Measurements from ENCODE around the gene SF1. TPM values are rescaled to one million over a fixed set of nuclear protein-coding genes. Genes with fewer than 3 reads are reported as not detected.
A peak's percentile ranks its signal among the peaks of the same experiment; 100 is the strongest.
"Not testable (repeated sequence)": the region's sequence is repeated elsewhere in the genome, so short reads cannot be mapped to it uniquely, and the experiment has no call there.

The SF1 gene, protein sequence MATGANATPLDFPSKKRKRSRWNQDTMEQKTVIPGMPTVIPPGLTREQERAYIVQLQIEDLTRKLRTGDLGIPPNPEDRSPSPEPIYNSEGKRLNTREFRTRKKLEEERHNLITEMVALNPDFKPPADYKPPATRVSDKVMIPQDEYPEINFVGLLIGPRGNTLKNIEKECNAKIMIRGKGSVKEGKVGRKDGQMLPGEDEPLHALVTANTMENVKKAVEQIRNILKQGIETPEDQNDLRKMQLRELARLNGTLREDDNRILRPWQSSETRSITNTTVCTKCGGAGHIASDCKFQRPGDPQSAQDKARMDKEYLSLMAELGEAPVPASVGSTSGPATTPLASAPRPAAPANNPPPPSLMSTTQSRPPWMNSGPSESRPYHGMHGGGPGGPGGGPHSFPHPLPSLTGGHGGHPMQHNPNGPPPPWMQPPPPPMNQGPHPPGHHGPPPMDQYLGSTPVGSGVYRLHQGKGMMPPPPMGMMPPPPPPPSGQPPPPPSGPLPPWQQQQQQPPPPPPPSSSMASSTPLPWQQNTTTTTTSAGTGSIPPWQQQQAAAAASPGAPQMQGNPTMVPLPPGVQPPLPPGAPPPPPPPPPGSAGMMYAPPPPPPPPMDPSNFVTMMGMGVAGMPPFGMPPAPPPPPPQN
- total RNA-seq: 95.3 and 95.9 TPM in 2 replicates

DNA sequence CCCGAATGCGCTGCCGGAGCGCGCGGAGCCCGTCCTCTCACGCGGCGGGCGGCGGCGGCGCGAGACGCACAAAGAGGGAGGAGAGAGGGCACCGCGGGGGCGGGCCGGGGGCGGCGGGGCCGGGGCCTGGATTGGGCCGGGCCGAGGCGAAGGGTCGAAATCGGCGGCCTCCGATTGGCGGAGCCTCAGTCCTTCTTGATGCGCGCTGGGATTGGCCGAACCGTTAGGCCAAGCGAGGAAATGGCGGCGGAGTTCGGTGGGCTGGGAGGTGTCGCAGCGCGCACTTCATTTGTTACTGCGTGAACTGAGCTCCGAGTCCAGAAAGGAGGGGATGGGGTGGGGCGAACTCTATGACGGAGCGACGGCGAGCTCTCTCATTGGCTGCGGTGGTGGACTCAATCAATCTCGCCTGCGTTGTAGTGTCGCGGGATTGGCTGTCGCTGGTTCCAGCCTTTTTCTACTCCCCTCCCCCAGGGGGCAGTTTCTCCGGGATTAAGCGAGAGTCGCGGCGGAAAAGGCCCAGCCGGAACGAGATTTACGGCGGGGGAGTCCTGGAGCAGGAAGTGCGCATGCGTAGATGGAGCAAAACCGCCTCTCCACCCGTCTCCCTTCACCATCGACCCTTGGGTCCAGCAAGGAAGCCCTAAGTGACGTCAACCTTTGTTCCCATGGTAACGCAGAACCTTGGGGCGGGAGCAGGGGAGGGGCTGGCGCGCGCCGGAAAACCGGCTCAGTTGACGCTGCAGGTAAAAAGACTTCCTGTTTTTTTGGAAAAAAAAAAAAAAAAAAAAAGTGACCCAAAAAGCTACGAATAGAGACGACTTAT is at the start of gene SF1:
TSS of gene SF1 (minus strand) at position 70 of the 826 bp plus-strand sequence. CDS start 150 bp downstream, outside the sequence.
- TF ChIP-seq, protein P1, sequence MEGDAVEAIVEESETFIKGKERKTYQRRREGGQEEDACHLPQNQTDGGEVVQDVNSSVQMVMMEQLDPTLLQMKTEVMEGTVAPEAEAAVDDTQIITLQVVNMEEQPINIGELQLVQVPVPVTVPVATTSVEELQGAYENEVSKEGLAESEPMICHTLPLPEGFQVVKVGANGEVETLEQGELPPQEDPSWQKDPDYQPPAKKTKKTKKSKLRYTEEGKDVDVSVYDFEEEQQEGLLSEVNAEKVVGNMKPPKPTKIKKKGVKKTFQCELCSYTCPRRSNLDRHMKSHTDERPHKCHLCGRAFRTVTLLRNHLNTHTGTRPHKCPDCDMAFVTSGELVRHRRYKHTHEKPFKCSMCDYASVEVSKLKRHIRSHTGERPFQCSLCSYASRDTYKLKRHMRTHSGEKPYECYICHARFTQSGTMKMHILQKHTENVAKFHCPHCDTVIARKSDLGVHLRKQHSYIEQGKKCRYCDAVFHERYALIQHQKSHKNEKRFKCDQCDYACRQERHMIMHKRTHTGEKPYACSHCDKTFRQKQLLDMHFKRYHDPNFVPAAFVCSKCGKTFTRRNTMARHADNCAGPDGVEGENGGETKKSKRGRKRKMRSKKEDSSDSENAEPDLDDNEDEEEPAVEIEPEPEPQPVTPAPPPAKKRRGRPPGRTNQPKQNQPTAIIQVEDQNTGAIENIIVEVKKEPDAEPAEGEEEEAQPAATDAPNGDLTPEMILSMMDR (IDR thresholded peaks at IDR 0.05; ENCODE audit: insufficient read depth, low read depth, low read length): no peak
- H3K4me3 ChIP-seq (ENCODE audit: low read depth, low read length): peak within 1 kb of the TSS; percentile 88
- DNase-seq (ENCODE audit: low read depth): peak; percentile 100

DNA sequence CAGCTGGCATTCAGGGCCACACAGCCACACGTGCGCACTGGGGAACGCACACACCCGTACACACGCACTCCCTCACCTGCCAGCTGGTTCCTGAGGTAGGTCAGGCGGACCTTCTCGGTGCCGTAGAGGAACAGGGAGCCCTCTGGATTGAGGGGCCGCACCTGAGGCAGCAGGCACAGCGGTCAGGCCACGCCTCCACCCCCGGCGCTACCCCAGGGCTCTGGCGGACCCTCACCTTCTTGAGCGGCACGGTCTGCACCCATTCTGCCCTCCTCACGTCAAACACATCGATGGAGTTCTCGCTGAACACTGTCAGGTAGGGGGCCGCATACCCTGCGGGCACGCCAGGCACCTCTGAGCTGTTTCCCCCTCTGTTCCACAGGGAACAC is 49.1 kb upstream of the SF1 start:
- H3K4me3 ChIP-seq (ENCODE audit: low read depth, low read length): no peak overlapping the region
- TF ChIP-seq, protein P1 (IDR thresholded peaks at IDR 0.05; ENCODE audit: insufficient read depth, low read depth, low read length): no peak
- no peak for DNase-seq (ENCODE audit: low read depth)

DNA sequence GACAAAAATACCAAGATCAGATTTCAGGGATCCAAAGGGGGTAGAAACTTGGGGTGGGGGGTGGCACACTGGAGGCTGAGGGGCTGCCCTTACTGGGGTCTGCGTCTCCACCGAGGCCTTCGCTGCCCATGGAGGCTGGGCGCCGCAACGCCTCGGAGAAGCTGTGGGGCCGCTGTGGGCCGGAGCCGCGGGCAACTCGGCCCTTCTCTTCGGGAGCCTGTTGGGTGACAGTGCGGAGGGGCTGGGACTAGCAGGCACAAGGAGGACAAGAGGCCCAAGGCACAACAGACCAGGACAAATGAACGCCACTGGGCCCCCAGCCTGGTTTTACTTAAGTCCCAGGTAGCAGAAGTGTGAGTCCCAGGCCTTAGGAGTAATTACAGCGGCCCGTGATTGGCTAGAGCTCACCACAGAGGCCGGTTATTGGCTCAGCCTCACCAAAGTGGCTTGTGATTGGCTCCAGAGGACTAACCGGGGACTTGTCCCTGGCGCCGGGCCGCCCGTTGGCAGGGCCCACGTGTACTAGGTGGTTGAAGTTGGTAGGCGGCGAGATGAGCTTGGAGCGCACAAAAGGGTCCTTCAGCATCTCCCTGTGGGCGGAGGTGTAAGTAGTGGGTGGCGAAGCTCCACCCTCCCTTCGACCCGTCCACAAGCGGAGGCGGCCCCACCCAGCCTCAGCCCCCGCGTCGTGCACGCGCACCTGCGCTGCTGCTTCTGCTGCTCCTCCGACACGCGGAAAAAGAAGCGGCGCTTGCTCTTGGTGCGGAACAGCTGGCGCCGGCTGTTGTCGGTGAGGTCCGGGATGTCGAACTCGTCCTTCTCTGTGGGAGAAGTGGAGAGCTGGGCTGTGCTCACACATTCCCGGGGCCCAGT is 48.5 kb upstream of the SF1 start:
- TF ChIP-seq, protein P1 (IDR thresholded peaks at IDR 0.05; ENCODE audit: insufficient read depth, low read depth, low read length): no peak
- DNase-seq (ENCODE audit: low read depth): no peak
- no peak overlapping the region for H3K4me3 ChIP-seq (ENCODE audit: low read depth, low read length)

DNA sequence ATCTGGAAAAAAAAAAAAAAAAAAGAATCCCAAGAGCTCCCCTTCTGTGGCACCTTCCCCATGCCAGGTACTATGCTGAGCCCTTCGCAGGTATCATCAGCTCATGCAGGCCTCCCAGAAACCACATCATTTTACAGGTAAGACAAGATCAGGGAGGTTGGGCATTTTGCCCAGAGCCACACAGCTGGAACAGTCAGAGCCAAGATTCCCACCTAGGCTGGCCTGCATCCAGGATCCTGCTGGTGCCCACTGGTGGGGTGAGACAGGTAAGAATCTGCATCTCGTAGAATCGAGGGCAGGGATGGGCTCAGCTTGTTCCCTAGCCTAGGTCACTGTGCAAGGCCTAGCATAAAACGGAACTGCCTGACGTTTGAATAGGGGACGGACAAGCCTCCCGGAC is 47.7 kb upstream of the SF1 start:
- no peak overlapping the region for H3K4me3 ChIP-seq (ENCODE audit: low read depth, low read length)
- no peak for DNase-seq (ENCODE audit: low read depth)
- TF ChIP-seq, protein P1 (IDR thresholded peaks at IDR 0.05; ENCODE audit: insufficient read depth, low read depth, low read length): no peak

DNA sequence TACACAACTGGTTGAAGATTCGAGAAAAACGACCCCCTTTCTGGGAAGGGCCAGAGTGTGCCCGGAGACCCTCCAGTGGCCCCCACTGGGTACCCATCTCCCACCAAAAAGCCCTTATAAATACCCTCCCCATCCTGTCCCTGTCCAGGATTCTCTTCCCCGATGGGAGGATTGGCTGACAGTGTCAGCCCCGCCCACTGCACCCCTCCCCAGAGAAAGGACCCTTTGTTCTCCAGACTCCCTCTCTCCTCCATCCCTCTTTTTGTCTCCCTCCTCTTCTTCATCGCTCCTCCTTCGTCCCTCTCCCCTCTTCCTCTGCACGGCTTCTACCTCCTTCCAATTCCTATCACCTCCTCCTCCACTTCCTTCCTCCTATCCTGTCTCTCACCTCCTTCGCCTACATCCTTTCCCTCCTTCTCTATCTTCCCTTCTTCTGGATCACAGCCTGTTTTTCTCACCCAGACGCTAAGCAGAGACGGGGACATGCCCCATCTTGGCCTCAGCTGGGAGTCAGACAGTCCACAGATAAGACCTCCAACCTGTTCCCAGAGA is 45.3 kb upstream of the SF1 start:
- TF ChIP-seq, protein P1 (IDR thresholded peaks at IDR 0.05; ENCODE audit: insufficient read depth, low read depth, low read length): no peak
- no peak for DNase-seq (ENCODE audit: low read depth)
- H3K4me3 ChIP-seq (ENCODE audit: low read depth, low read length): no peak overlapping the region

DNA sequence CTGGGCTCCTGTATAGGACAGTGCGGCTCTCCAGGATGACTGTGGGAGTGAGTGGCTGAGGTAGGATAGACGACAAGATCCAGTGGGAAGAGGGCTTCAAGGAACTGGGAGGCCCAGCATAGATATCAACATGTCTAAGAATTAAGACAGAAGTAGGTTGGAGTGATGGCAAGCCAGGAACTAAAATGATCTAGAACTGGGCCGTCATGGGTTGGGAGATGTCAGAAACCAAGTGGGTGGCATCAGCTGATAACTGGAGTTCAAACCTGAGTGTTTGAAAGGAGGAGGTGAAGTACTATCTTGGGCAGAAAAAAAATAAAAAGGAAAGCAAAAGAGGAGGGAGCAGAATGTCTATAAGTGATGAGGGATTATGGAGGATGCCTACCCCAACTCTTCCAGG is 39.1 kb upstream of the SF1 start:
- no peak overlapping the region for H3K4me3 ChIP-seq (ENCODE audit: low read depth, low read length)
- DNase-seq (ENCODE audit: low read depth): no peak
- TF ChIP-seq, protein P1 (IDR thresholded peaks at IDR 0.05; ENCODE audit: insufficient read depth, low read depth, low read length): no peak

DNA sequence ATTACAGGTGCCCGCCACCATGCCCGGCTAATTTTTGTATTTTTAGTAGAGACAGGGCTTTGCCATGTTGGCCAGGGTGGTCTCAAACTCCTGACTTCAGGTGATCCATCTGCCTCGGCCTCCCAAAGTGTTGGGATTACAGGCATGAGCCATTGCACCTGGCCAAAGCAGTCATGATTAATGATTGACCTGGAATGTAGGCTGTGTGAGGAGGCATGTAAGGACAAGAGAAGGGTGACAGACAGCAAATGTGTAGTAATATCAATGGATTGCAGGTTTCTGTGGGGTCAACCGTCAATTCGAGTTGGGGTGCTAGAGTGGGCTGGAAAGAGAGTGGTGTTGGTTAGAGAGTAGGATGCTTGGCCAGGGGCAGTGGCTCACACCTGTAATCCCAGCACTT is 37.1 kb upstream of the SF1 start:
- not testable (repeated sequence) for DNase-seq (ENCODE audit: low read depth); H3K4me3 ChIP-seq (ENCODE audit: low read depth, low read length)
